DMS79 (cell line): Measurements from ENCODE around the gene SGCG.
A peak's percentile ranks its signal among the peaks of the same experiment; 100 is the strongest.
"Not testable (repeated sequence)": the region's sequence is repeated elsewhere in the genome, so short reads cannot be mapped to it uniquely, and the experiment has no call there.

ENCODE experiments used
- DNase-seq: peaks from one replicate; lab custom pipeline; 2025; lab: John Stamatoyannopoulos, UW

The SGCG gene

DNA sequence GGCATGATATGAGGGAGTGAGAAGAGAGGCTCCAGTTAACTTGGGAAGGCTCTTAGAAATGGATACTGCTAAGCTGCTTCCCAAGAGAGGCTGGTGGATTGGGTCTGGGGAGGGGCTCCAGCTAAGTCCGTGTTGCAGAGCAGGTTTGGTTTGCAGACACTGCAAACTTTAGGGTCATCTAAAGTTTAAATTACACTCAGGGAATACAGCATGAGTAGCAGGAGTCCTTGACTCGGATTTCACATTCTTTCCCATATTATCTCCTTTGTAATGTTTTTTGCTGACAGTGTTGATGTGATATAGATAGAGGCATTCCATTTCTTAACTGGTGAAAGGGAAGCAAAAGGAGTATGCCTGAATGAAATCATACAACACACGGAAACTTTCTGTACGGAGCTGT, 31.9 kb downstream of the SGCG start:
- DNase-seq = no peak

DNA sequence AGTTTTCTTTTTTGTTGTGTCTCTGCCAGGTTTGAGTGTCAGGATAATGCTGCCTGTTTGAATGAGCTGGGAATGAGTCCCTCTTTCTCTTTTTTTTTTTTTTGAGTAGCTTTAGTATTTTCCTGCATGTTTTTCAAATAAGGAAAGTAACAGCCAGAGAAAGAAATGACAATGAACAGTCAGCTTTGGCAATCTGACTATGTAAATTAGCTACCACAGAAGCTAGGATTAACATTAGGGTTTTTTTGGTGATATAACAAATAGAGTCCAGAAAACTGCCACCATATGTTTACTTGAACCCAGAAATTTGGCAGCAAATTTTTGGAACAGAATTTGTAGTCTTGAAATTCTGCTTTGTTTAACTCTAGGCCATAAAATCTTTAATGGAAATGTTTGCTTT, 50.5 kb downstream of the SGCG start:
- DNase-seq = no peak

DNA sequence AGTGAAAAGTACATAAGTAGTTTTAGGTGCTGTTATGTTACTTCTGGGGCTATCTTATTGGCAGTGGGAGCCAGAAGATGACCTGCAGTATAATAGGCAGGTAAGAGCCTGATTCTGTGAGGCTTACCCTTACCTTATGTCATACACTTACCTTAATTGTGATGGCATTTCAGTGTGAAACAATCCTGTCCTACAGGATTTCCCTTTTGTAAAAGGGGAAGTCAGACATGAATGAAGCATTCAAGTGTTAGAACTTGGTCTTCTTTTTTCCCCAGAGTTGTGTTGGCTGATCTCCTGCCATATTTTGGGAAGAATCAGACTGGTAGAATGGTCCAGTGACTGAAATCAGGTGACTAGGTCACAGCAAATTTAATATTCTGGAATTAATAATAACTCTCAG, 55.2 kb downstream of the SGCG start:
- DNase-seq = no peak

DNA sequence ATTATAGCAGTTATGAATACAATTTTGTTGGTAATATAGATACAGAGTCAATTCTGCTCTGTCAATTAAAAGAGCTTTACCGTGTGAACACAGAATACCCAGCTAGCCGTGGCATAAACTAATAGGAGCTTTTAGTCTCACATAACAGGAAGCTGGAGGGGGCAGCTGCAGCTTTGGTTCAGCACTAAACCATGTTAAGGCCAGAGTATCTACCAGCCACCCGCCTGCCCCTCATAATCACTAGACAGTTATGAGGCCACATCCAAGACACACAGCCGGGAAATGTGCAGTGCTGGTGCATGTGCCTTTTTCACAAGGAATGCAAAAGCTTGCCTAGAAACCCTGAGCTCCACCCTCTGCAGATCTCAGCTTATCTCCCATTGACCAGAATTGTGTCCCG, 62.3 kb downstream of the SGCG start:
- no peak for DNase-seq

DNA sequence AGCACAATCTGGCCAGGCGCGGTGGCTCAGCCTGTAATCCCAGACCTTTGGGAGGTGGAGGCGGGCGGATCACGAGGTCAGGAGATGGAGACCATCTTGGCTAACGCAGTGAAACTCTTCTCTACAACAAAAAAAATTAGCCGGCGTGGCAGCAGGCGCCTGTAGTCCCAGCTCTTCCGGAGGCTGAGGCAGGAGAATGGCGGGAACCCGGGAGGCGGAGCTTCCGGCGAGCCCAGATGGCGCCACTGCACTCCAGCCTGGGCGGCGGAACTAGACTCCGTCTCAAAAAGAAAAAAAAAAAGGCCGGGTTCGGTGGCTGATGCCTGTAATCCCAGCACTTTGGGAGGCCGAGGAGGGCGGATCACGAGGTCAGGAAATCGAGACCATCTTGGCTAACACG, 67.6 kb downstream of the SGCG start:
- not testable (repeated sequence) for DNase-seq

DNA sequence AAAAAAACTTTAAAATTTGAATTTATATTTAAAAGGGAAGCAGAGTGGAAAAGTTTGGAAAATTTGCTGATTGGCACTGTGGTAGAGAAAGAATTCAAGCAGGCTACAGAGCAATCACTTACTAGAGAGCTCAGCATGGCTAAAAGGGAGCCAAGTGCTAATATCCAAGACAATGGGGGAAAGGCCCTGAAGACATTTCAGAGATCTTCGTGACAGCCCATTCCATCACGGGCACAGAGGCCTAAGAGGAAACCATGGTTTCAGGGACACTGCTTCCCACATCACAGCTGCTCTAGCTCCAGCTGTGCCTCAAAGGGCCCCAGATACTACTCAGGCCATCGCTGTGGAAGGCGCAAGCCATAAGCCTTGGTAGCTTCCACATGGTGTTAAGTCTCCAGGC, 73.7 kb downstream of the SGCG start:
- DNase-seq = no peak

DNA sequence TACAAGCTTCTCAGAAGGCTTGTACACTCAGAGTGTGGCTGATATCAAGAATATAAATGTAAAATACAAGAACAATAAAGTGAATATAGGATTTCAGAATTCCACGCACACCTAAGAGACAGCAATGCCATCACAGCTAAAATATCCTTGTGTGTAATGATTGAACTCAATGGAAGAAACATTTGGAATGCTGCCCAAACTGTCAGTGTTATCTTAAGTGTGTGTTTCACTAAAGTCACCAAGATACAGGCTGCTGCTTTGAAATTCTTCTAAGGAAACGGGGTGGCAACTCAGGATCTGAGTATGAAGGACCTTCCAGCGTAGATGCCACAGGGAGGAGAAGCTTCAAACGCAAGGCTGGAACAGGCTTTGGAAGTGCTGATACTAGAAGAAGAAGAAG, 86.8 kb downstream of the SGCG start:
- DNase-seq = no peak

DNA sequence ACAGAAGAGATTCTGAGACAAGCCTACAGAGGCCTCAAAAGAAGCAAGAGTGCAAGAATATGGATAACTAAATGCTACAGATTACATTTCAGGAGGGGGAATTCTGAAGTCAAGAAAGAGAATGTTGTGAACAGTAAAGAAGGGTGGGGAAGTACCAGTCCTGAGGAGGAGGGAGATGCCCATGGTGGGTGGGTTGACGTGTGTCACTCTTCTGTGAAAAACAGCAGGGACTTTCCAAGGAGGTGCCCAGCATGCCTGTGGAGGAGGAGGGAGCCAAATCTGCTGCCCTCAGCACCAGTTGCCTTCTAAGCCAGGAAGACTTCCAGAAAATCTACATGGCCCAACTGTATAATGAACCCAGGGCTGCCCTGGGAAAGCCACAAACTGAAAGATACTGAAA, 87.7 kb downstream of the SGCG start:
- DNase-seq = no peak

DNA sequence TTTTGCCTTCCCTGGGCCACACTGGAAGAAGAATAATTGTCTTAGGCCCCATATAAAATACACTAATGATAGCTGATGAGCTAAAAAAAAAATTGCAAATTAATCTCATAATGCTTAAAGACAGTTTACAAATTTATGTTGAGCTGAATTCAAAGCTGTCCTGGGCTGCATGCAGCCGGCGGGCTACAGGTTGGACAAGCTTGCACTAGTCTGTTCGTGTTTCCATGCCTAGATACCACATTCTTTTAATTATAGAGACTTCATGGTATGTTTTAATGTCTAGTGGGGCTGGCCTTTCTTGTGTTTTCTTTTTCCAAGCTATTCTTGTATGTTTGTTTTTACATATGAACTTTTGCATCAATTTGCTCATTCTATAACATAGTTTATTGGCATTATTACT, 90.6 kb downstream of the SGCG start:
- DNase-seq = no peak

DNA sequence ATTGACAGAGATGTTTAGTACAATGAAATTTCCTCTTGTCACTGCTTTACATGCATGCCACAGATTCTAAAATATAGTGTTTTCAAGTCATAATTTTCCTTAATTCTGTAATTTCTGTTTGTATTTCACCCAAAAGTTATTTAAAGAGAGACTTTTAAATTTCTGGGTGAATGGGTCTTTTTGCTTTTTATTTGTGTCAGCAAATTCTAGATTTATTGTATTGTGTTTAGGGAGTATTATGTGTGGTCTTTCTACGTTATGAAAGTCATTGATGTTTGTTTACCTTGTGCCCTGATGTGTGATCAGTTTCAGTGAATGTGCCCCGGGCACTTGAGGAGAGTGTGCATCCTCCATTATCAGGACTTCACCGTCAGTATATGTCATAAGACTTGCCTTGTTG, 92.7 kb downstream of the SGCG start:
- DNase-seq = no peak

DNA sequence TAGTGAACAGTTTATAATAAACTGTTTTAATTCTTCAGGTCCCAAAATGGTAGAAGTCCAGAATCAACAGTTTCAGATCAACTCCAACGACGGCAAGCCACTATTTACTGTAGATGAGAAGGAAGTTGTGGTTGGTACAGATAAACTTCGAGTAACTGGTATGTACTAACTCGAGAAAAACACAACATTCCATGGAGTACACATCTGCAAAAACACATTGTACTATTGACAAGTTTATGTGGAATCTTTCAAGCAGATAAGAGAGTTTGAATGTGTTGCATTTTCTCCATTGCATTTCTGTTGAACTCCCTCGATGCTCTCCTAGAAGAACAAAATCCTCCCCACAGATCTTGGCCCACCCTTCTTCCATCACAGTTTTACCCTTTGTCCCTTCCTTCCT, 98.5 kb downstream of the SGCG start:
- DNase-seq = no peak

DNA sequence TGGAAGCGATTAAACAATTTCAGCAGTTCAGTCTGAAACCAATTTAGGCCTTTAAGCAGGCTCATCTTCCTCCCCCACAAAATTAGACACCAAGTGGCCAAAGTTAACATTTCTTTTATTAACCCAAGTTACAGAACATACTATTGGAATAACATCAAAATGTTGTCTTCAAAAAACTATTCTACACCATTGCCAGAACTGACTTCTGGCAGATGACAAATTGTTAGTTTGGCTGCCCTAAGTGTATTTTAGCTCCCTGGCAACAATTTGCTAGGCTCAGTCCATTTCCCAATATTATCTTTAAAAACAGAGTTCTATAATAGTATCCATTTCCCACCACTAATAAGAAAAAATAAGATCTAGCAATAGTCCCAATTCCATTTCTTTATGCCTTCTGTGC, 107.8 kb downstream of the SGCG start:
- no peak for DNase-seq

DNA sequence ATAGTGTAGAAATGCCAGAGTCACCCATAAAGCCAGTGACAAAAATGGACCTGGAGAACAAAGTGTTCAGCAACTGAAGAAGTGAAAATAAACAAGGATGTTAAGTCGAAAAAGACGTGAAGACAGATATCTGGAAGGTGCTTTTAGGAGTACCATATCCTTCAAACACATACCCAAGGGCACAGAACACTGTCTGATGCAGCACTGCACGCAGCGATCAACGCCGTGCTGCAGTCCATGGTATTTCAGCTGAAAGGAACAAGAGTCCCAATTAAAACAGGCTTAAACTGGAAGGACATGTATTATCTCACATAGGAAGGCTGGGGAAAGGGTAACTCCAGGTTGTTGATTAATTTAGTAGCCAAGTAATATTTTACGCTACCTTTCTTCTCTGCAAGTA, 108.2 kb downstream of the SGCG start:
- DNase-seq = no peak

DNA sequence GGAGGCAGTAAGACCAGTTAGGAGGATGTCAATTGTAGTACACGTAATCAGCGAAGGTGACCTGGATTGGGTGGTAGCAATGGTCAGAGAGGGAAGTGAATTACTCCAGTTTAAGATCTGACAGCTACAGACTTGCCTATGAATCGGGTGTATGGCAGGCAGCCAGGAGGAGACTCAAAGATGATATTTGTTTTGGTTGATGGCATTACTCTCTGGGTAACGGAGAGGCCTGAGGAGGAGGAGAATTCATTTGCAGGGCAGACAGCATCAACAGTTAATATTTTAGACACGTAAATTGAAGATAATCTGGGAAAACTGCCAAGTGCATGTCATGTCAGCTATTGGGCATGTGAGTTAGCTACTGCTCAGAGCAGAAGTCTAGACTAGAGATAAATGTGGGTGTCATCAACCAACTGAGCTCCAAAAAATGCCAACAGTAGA, 109.2 kb downstream of the SGCG start:
- peak; percentile 11 for DNase-seq

DNA sequence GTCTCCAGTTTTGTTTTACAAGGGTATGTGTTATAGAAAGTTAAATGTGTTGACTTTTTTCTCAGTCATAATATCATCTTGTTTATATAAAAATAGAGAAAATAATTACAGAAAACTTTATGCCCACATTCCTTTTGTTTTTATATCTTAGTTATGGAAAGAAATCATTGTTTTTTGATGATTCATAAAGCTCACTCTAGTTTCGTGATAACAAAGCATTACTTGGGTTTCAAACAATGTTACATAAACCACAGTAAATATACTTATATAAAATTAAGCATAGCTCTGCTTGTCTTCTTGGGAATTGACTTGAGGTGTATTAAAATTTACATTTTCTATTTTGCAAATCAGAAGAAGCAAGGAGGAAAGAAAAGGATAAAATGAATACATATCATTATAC, 111.8 kb downstream of the SGCG start:
- DNase-seq = no peak

DNA sequence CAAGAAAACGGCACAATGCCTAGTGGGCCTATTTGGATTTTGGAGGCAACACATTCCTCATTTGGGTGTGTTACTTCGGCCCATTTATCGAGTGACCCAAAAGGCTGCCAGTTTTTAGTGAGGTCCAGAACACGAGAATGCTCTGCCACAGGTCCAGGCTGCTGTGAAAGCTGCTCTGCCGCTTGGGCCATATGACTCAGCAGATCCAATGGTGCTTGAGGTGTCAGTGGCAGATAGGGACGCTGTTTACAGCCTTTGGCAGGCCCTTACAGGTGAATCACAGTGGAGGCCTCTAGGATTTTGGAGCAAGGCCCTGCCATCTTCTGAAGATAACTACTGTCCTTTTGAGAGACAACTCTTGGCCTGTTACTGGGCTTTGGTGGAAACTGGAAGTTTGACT, 134.1 kb downstream of the SGCG start:
- not testable (repeated sequence) for DNase-seq

DNA sequence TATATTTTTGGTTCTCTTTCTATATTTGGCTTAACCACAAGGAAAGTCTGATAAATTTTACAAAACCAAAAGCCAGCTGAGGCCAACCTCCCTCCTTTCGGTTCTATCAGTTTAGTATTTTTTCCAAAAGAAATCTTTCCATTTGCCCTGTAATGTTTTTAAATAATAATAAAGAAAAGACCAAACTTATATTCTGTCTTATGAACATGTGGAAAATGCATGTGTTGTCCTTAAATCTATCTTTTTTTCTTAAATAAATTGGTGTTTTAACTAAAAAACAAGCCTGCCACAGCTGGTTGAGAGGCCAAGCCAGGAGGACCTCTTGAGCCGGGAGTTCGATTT, 139.1 kb downstream of the SGCG start:
- no peak for DNase-seq

DNA sequence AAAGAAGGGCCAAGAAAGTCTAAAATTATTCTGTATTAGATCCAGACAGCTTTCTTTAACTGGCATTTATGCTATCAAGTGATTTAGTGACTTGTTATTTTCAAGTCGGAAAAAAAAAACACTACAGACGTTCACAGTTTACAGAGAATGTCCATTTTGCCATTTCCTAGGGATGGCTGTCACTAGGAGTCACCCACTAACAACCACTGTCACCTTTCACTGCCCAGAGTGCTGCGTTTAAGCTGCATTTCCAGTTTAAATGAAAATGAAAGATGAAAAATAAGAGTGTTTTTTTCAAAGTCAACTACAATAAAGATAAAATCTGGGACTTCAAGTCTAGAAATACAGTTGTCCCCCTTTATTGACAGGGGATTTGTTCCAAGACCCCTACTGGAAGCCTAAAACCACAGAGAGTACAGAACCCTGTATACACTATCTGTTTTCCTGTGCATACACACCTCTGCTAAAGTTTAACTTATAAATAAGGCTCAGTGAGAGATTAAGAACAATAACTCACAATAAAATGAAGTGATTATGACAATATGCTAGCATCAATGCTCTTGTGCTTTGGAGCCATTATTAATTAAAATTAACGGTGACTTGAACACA, 140.3 kb downstream of the SGCG start:
- no peak for DNase-seq

DNA sequence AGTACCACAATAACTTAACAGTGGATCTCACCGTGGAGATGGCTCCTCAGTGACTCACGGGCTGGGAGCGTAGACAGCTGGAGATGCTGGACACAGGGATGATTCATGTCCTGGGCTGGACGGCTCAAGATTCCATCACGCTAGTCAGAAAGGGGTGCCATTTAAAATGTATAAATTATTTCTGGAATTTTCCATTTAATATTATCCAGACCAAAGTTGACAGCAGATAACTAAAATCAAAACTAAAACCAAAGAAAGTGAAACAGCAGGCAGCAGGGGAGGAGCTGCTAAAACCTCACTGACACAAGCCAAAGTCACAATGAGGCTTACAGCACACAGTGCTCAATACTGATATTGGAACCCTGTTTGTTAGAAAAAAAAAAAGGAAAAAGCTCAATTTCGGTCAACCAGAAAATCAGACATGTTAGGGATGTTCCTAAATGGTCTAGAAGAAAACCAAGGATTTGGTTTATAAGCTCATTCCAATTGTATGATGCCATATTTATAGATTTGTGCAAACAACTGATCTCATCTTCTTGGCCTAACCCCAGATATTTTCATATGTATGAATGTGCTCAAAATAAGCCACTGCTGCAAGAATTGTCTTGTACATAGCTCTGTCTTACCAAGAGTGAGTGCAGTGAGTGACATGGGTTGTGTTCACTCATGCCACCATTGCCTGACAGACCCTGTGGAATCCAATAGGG, 140.9 kb downstream of the SGCG start:
- no peak for DNase-seq

DNA sequence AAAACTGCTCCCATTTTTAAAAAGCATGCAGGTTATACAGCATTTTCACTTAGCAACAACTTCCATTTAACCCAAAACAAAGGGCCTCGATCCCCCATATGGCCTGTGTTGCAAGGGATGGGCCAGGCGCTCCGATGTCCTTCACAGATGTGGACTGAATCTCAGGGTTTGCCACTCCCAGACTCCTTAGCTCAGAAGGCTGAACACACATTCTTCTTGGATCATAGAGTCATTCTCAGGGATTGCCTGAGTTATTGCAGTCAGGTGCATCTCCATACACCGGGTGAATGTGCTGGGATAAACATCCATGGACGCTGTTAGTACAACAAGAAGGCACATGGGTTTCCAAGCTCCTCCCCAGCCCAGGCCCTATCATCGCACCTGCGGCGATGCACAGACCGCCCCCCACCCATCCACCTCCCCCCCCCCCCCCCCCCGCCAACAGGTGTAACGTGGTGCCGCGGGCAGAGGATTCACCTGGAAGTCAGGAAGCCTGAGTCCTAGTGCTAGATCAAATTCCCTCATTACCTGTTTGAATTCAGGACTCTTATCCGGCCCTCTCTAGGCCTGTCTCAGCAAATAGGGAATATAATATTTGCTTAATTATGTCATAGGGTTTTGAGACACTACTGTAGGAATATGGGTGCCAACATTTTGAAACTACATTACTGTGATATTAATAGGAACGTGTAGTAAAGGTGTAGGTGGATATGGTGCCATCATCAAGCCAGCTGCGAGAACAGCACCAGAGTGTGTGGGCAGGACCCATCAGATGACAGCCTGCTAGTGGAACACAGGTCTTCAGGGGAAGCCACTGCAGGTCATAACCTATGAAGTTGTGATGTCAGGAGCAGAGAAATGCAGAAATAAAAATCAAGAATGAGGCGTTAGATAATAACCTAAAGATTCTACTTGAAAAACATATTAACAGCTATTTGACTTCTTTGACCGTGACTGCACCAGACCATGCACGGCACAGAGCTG, 141.9 kb downstream of the SGCG start:
- no peak for DNase-seq

DNA sequence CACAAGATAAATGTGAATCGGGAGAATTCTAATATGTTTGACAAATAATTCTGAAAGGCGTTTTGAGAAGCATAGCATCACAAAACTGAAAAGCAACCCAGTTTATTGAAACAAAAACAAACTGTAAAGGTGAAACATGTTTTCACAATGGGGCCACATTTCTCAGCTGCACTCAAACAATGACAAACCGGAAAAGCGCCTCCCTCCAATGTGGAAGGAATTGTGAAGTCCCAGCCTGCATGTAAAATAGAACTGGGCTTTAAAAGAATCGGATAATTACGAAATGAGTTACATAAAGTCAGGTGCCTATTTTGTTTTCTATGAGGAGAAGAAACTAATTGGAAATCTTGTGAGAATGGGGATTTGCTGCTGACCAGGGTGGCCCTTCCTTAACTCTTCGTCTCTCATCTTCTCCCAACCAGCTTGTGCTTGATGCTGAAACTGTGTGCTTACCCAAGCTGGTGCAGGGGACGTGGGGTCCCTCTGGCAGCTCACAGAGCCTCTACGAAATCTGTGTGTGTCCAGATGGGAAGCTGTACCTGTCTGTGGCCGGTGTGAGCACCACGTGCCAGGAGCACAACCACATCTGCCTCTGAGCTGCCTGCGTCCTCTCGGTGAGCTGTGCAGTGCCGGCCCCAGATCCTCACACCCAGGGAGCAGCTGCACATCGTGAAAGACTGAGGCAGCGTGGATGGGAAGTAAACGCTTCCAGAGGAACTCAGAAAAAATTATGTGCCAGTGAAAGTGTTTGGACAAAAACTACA, 143.3 kb downstream of the SGCG start:
- DNase-seq = no peak

DNA sequence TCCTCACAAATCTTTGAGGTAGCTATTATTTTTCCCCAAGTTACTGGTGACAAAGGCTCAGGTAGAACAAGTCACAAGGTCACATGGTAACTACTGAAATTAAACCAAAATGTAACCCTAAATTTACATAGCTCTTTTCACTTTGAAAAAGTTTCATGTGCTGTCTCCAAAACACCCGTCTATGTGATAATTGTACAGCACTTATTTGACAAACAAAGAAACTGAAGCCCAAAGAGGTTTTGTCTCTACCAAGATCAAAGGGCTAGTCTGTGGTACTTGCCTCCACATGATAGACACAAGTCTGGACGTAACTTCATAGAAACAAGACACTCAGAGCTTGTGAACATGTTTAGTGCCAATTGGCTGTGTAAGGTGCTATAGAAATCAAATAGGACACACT, 144.4 kb downstream of the SGCG start:
- no peak for DNase-seq
